Mammary epithelial cell (primary cell): ENCODE measurements around the gene FLAD1.

Experiments
- EZH2 ChIP-seq: IDR thresholded peaks from 2 replicates; pipeline ENCODE4 v1.6.1; 2012; ENCODE audit warnings: low read length, inconsistent platforms, borderline replicate concordance
- TF ChIP-seq, protein P1 (sequence below), 2 donors: IDR thresholded peaks in 1 of 2; conservative IDR thresholded peaks in 1 of 2; 2 replicates each; pipeline ENCODE4 v1.5.1; 2011 to 2012; ENCODE audit warnings: inconsistent platforms in 2 of 2, low read length in 2 of 2, mild to moderate bottlenecking in 2 of 2, control low read depth in 1 of 2, low read depth in 1 of 2; ENCODE audit not compliant: insufficient read depth in 1 of 2; ENCODE audit errors: extremely low read depth in 1 of 2

DNA sequence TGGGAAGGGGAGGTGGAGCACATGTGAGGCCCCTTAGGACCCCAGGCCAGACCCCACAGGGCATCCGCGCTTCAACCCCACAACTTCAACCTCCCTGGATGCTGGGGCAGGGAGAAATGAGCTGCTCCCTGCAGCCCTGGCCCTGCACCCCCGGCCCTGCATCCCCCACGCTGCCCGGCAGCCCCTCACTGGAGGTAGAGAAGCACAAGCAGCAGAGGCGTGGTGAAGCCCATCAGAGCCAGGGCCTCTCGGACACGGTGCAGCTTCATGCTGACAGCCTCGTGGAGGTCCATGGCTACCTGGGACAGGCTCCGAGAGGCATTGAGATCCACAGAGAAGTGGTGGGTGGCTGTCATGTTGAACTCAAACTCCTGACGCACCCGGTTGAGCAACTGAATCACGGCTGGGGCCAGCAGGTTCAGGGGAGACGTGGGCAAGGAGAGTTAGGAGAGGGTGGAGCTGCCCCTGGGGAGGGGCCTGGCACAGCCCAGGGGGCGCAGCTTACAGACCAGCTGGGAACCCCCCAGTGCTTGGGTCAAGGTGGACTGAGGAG, 47.2 kb downstream of the FLAD1 start:
- TF ChIP-seq, protein P1, sequence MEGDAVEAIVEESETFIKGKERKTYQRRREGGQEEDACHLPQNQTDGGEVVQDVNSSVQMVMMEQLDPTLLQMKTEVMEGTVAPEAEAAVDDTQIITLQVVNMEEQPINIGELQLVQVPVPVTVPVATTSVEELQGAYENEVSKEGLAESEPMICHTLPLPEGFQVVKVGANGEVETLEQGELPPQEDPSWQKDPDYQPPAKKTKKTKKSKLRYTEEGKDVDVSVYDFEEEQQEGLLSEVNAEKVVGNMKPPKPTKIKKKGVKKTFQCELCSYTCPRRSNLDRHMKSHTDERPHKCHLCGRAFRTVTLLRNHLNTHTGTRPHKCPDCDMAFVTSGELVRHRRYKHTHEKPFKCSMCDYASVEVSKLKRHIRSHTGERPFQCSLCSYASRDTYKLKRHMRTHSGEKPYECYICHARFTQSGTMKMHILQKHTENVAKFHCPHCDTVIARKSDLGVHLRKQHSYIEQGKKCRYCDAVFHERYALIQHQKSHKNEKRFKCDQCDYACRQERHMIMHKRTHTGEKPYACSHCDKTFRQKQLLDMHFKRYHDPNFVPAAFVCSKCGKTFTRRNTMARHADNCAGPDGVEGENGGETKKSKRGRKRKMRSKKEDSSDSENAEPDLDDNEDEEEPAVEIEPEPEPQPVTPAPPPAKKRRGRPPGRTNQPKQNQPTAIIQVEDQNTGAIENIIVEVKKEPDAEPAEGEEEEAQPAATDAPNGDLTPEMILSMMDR (conservative IDR thresholded peaks at IDR 0.05 in 1 of 2, IDR thresholded peaks at IDR 0.05 in 1 of 2; ENCODE audit: extremely low read depth in 1 of 2, insufficient read depth in 1 of 2, low read depth in 1 of 2, low read length in 2 of 2) = no peak
- TF ChIP-seq EZH2 = no peak
